HT-29 (cell line): ENCODE data around the gene GRIK2. TPM values are rescaled to one million over a fixed set of nuclear protein-coding genes. Genes with fewer than 3 reads are reported as not detected.

ENCODE experiments used
- DNase-seq: peaks from one replicate; pipeline ENCODE4 v3.0.0-alpha.2; 2015; ENCODE audit warnings: low spot score
- total RNA-seq: library from RNA; depleted of rRNA; stranded (reverse); fragments of >200 nt; shearing (Covaris generic); gene quantifications from 2 replicates; pipeline ENCODE4 v1.2.3, GENCODE V29; 2014

The GRIK2 gene
- total RNA-seq, 1 experiment from 2014 or later: not detected

DNA sequence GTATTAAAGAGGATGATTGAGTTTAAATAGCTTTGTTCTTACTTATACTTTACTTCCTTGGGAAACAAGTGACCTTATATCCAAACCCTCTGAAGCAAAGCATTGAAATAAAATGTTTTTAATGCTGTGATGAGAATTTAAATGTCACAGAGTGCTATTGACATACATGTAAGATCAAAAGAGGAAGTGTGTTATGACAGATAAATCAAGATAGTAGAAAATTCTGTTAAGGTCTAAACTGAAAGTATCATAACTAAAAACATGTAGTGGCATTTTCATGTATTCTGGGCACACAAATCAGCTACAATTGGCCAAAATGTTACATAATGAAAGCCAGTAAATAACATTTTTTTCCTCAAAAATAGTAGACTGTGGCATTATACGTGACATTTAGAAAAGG lies 318.0 kb downstream of the GRIK2 start:
- DNase-seq: no peak

DNA sequence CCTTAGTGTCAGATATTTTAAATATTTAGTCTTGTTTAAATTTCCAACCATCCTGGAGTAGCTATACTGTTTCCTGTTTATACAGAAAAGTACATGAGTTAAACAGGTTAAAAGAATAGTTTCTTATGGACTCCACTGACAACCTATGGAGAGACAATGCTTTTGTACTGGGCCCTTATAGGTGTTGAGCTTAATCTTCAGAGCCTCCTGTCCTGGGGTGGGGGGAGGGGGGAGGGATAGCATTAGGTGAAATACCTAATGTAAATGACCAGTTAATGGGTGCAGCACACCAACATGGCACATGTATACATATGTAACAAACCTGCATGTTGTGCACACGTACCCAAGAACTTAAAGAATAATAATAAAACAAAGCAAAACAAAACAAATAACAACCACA lies 322.9 kb downstream of the GRIK2 start:
- DNase-seq: no peak

DNA sequence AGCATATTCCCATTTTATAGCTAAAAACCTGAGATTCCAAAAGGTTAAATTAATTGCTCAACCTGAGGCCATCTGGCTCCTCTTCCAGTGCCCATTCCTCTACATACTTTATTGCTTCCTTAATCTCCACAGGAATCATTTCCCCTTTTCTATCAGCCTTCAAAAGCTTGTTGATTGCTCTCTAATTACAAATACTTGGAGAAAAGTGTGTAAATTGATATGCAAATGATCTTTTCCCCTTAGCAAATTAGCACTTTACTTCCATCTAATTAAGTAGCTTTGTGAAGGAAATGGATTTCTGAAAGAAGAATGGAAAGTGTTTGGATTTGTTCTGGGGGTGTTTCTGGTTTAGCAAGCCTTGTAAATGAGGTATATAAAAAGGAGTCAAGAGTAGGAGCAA lies 323.3 kb downstream of the GRIK2 start:
- no peak for DNase-seq

DNA sequence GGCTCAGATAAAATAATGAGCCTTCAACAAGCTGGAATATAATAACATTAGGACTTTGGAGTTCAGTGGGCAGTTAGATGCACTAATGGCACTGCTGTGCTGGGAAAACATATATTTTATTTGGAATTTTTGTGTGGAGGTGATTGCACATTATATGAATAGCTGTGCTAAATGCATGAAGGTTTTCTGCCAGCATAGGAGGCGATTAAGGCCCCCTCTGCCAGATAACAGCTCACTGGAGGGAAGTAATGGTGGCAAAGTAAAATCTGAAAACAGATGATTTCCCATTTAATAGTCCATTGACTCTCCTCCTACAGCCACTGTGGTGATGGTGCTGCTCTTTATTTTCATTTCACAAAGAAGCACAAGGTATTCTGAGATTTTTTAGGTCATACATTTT lies 326.0 kb downstream of the GRIK2 start:
- DNase-seq: no peak

DNA sequence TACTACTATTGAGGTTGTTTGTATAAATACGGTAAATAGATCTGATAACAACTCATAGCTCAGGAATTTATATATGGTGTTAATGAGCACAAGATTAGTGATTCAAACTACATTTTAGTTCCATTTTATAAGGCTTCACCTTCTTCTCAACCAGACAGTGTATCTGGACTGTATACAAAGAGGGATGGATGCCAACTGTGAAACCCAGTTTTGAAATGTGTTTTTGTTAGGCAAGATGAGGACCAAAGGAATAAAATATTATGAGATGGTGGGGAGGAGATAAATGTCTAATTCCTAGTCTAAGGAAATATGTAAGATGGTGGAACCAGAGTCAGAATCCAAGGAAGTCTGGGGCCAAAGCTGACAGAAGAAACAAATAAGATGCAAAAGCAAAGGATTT lies 329.0 kb downstream of the GRIK2 start:
- no peak for DNase-seq

DNA sequence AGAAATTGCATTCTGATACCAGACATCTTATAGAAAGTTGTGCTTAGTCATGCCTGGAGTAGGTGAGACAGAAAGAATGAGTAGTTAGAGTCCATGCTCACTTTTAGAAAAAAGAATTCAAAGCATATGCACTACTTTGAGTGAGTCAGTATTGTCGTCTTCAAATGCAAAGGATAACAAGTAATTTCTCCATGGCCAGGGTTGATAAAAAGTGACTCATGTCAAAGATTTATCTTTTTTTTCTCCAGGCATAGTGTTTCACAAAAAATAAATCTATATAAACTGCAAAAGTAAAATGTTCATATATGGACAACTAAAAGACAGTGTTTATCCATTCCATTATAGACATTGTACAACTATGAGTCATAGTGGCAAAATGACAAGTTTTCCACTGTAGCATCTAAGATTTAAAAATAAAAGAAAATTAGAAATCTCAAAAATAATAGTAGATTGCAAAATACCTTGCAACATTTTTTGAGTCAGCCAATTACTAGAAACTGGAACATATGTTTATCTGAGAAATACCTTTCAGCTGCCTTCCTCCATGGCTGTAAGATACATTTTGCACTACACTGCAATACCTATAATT lies 329.6 kb downstream of the GRIK2 start:
- no peak for DNase-seq

DNA sequence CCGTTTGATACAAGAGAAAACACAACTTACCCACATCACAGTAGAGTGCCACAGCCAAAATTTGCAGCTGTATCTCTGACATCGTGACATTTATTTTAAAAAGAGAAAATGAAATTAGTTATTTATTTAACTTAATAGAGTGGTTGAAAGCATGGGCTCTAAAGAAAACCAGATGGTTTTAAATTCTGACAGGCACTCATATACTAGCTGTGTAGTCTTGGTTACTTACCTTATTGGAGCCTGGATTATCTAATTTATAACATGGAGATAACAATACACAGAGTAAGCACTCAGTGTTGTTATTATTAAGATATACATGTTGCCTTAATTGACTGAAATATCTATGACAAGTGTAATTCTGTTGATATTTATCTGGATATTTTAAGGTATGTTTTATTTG lies 334.9 kb downstream of the GRIK2 start:
- DNase-seq: no peak

DNA sequence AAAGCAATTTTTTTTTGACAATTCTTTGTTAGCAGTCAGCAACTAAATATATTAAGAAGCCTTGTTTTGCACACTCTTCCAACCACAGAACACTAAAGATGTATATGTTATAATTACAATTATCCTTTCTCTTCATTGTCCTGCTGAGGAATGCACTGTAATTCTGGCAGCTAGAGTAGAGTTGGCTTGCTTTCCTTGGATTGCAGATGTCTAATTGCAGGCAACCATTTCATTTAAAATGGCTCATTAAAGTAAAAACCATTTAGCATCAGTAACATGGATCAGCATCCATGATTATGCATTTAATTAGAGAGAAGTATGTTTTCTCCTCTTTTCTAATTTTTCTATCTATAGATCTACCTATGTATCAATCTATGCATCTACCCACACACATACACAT lies 335.4 kb downstream of the GRIK2 start:
- no peak for DNase-seq

DNA sequence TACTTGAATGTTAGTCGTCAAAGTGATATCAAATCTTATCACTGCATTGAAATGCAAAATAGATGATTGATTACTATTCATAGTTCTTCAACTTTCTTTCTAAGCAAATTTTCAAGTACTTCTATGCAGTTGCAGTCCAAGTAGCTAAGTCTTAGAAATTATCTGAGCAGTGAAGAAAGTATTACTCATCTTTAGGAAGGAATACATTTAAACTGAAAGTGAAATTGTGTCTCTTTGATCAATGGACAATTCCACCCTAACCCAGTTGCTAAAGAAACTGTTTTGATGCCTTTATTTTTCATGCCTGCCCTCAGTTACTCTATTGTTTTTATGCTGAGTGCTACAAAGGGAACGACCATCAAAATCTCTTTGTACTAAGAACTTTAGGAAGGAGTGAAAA lies 337.4 kb downstream of the GRIK2 start:
- DNase-seq: no peak

DNA sequence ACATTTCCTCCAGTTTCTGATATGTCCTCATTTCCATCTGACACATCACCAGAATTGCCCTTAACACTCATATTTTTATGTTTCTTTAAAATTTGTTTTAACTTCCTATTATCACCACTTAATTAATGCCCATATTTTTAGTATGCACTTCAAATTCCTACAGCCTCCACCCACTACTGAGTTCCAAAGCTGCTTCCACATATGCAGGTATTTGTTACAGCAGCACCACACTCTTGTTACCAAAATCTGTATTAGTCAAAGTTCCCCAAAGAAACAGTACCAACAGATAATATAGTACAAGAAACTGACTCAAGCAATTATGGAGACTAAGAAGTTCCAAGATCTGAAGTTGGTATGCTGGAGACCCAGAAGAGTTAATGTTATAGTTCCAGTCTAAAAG lies 340.4 kb downstream of the GRIK2 start:
- no peak for DNase-seq

DNA sequence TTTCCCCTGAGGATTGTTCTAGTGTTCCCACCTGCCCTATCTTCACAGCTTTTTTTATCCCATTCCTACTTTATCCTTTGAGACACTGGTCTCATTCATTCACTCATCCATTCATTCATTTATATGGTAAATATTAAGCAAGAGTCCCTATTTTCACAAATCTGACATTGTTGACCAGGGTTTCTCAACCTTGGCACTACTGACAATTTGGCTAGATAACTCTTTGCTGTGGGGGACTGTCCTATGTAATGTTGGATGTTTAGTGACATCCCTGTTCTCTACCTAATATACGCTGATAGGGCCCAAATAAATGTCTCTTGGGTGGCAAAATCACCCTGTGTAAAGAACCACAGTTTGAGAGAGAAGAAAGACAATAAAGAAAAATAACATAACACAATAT lies 345.0 kb downstream of the GRIK2 start:
- no peak for DNase-seq

DNA sequence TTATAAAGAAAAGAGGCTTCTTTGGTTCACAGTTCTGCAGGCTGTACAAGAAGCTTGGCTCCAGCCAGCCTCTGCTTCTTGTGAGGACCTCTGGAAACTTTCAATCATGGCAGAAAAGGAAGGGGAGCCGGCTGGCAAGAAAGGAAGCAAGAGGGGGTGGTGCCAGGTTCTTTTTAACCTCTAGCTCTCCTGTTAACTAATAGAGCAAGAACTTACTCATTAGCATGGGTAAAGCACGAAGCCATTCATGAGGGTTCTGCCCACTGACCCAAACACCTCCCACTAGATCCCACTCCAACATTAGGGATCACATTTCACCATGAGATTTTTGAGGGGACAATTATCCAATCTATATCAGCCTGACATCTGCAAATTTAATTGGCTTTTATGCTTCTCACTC lies 347.1 kb downstream of the GRIK2 start:
- no peak for DNase-seq

DNA sequence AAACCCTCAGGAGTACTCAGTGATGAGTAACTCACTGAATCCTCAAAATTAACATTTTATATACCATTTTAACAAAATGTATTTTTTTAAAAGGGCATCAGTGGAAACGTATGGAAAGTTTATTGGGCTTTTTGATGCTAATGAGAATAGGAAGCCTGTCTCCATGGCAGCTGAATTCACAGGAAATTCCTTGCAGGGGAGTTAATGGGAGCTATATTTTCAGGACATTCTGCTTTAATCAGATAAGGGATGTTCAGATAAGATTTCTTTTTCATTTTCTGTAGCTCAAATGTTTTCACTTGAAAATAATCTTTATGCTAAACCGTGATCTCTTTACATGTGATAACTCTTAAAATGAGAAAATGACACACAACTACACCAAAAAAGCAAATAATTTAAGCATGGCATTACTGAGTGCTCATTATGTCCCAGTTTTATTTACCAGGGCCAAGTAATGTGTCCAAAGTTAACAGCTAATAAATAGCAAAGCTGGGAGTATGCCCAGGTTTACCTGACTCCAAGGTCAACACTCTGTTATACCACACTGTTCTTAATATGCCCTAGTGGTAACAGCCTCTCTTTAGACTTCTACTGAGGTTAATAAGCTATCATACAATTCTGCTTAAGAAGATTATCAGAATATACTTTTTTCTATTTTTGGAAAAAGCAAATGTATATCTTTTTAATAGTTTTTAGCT lies 348.1 kb downstream of the GRIK2 start:
- DNase-seq: no peak

DNA sequence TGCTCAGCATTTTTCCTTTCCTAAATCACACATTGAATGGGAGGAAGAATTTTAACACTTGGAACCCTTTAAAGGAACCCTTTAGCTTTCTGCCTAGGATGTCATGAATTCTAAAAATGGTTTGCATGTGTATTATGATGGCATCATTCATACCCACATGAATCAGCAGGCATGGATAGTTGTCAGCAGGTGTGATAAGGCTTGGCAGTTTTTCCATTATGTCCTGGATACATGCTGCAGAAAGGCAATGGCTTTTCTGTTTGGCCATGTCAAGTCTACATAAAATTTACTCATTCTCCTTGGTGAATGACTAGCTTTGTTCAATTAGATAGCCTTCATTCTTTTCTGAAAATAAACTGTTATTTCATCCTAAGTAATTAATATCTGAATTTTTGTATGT lies 353.7 kb downstream of the GRIK2 start:
- no peak for DNase-seq

DNA sequence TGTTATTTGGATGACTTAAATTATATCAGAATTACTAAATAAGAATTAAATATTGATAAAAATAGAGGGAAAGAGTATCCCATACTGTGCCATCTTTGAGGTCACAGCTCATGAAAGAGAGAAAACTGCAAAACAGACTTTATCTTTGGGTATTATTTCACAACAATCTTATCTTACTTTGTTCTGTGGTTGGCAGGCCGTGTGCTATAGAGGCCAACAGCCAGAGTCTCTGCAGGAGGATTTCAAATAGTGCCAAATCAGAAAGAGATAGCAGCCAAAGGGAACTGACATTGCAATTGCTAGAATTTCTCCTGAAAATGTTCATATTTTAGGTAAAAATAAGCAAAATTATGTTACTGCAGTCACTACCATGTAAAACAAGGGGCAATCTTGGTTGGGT lies 354.2 kb downstream of the GRIK2 start:
- DNase-seq: no peak

DNA sequence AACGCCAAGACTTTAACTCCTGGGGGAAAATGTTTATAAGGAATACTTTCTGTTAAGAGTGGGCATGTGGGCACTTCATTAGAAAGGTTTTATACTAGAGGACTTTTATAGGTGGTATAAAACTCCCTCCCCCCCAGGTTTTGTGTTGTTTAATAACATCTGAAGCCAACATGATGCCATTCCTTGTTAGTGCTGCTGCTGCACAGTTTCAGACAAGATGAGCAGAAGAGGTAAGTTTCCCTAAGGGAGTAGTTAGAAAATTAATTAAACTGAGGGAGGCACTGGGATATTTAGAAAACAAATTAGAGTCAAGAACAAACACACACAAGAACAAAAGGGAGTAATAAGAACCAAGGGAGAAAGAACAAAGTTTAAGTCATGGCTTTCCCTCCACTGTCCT lies 362.4 kb downstream of the GRIK2 start:
- no peak for DNase-seq

DNA sequence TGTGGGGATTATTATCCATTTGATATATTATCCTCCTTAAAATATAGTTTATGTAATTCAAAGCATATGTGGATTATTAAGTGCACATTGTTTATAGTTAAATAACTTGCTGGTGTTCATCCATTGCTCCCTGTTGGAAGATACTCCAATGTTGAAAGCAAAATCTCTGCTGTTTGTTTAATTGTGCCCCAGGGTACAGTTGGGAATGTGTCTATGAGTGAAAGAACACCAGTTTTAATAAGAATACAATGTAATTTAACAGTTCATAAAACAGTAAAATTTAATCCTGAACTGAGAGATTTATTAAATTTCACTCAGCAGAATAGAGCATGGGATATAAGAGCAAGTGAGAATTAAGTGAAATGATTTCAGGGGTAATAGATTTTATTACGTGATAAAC lies 364.9 kb downstream of the GRIK2 start:
- no peak for DNase-seq

DNA sequence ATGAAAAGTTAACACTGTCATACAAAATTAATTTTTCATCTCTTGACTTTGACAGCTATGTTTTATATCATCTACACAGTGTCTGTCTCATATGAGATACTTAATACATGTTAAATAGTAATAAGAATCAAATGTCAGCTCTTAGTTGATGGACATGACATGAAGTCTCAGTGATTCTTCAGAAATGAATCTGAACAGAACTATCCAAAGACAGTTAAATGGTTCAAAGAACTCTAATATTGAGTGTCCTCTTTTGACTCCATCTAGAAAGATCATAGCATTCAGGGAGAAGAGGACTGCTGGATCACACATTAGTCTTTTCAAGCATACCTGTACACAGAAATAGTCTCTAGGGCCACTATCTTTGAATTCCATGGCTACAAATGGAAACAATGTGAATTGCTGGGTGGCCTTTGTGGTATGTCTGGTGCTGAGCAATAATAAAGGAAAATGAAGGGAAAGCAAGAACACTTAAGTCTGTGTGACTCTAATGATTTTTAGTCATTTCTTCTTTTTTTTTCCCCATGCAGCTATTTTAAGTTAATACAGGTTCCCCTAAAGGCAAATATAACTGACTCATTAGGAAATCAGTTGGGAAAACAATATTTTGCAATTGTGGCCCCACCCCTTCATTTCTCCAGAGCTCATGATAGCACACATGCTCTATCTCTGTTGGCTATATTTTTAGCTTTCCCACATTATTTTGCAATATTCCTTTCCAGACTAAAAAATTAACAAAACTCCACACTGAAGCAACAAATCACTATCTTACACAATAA lies 367.5 kb downstream of the GRIK2 start:
- no peak for DNase-seq

DNA sequence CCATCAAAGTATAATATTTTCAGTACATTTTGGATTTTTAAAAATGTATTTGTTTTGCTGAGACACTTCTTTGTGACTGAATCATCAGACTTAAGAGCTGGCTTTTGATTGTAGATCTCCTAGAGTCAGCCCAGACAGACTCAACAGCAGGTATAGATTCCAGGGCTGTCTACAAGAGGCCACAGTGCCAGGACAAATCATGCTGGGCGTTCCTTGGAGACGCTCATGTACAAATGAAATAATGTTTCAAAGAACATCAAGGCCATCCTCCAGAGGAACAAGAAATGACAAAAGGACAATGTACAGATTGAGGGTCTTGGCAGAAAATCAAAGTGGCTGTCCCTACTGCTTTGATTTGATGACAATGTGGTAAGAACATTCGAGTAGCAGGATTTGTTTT lies 369.3 kb downstream of the GRIK2 start:
- DNase-seq: no peak

DNA sequence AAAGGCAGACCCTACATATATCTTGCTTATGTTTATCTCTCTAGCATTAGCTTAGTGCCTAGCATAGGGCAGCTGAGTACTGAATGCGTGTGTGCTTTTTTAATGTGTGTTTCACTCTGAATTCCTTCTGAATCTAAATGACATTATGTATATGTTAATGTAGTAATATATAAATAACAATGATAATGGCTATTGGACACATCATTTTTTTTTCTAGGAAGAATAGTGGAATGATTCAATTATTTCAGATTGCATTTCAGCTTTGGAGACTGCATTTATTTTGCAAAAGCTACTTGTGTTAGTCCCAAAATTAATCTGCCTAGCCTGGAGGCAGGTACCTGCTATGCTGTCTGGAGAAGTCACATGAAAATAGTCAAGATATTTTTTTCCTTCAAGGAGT lies 371.8 kb downstream of the GRIK2 start:
- DNase-seq: no peak

DNA sequence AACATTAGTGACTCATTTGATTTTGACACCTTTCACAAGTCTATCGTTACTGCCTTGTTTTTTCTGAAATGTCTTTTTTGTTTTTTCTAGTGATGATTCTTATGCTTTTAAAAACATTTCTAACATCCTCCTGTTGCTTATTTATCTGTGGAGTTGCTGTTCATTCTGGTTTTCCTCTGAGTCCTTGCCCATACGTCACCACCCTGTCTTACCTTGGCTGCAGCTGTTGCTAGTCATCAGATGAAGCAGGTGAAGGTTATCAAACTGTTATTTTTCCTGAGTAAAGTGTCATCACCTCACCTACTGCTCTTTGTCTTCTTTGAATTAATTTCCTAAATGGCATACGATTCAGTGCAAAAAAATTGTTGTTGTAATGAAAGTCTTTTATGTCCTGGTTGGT lies 376.6 kb downstream of the GRIK2 start:
- no peak for DNase-seq

DNA sequence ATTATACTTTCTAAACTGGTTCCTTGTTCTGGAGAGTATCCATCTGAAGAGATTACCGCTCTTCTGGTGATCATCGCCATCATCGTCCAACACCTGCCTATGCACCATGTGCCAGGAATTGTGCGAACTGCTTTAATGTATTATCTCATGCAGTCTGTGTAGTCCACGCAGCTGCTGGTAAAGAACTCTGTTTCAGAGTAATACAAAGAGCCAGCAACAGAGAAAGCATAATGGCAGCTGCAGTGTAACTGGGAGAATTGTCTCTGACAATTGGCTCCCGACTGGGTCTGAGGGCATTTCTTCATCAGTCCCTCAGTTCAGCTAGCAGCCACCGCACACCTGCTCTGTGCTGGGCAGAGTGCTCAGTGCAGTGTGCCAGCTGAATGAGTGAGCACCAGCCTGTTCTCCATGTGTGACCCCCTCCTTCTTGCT lies 383.4 kb downstream of the GRIK2 start:
- DNase-seq: no peak

DNA sequence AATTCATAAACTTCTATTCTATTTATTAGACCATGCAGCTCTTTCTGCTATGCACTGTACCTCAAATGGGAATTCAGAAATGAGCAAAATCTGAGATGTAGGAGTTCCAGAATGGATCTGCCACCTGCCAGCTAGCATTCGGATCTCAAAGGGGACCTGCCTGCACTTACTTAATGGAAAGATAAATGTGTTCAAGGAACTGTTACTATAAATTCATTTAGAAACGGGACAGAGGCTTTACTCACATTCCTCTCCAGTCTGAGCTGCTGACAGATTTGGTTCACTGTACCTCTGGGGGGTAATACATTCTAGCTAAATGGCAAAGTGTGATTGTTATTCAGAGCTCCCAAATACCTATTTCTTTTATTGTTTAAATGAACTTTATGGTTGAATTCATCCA lies 384.1 kb downstream of the GRIK2 start:
- DNase-seq: no peak
